Occipital lobe (tissue), 2 donors: ENCODE data around the gene SLC12A3. TPM values are rescaled to one million over a fixed set of nuclear protein-coding genes. Genes with fewer than 3 reads are reported as not detected.

Source experiments
- DNase-seq: peaks from one replicate; lab custom pipeline; 2025; lab: John Stamatoyannopoulos, UW
- total RNA-seq: library from RNA; depleted of rRNA; stranded (reverse); fragments of >200 nt; gene quantifications from one replicate; pipeline ENCODE4 v1.2.3, GENCODE V29; 2014

SLC12A3 gene
- total RNA-seq, 1 donor from 2014 or later, result not detected

- DNase-seq, result no peak
These were observed 78.9 kb downstream of the SLC12A3 start for GRCh38 chr16:56943761-56944375.

- DNase-seq, result no peak
These were observed 80.2 kb downstream of the SLC12A3 start for GRCh38 chr16:56944954-56945839.

- no peak for DNase-seq
These were observed 81.0 kb downstream of the SLC12A3 start for GRCh38 chr16:56945847-56946527.

- no peak for DNase-seq
These were observed 82.0 kb downstream of the SLC12A3 start for GRCh38 chr16:56946767-56947603.

GRCh38 chr16:56947604-56947995 is 82.6 kb downstream of the SLC12A3 start:
- DNase-seq, result no peak

- DNase-seq, result no peak
These were observed 83.2 kb downstream of the SLC12A3 start for GRCh38 chr16:56948234-56948633.

GRCh38 chr16:56950051-56950450 is 85.0 kb downstream of the SLC12A3 start:
- no peak for DNase-seq

GRCh38 chr16:56950455-56950854 is 85.4 kb downstream of the SLC12A3 start:
- no peak for DNase-seq

- no peak for DNase-seq
These were observed 86.1 kb downstream of the SLC12A3 start for GRCh38 chr16:56950881-56951771.

GRCh38 chr16:56953006-56953405 is 88.0 kb downstream of the SLC12A3 start:
- DNase-seq, result no peak

GRCh38 chr16:56956076-56956475 is 91.1 kb downstream of the SLC12A3 start:
- DNase-seq, result no peak

- DNase-seq, result no peak
These were observed 91.7 kb downstream of the SLC12A3 start for GRCh38 chr16:56956756-56957155.

- DNase-seq, result no peak
These were observed 95.8 kb downstream of the SLC12A3 start for GRCh38 chr16:56960681-56961281.

GRCh38 chr16:56961386-56961785 is 96.4 kb downstream of the SLC12A3 start:
- no peak for DNase-seq

GRCh38 chr16:56961851-56962281 is 96.9 kb downstream of the SLC12A3 start, which contains the start of gene CETP:
CETP (plus strand) TSS chr16:56961950; CDS start chr16:56961980, 30 bp downstream.
- no peak for DNase-seq

- DNase-seq, result peak; percentile 10
These were observed 99.5 kb downstream of the SLC12A3 start for GRCh38 chr16:56964243-56965148.
